NCI-H2171 (cell line): ENCODE measurements around the gene GRAP.
"Not testable (repeated sequence)": the region's sequence is repeated elsewhere in the genome, so short reads cannot be mapped to it uniquely, and the experiment has no call there.

Experiments used
- DNase-seq: peaks from one replicate; lab custom pipeline; 2025; lab: John Stamatoyannopoulos, UW

Gene GRAP

DNA sequence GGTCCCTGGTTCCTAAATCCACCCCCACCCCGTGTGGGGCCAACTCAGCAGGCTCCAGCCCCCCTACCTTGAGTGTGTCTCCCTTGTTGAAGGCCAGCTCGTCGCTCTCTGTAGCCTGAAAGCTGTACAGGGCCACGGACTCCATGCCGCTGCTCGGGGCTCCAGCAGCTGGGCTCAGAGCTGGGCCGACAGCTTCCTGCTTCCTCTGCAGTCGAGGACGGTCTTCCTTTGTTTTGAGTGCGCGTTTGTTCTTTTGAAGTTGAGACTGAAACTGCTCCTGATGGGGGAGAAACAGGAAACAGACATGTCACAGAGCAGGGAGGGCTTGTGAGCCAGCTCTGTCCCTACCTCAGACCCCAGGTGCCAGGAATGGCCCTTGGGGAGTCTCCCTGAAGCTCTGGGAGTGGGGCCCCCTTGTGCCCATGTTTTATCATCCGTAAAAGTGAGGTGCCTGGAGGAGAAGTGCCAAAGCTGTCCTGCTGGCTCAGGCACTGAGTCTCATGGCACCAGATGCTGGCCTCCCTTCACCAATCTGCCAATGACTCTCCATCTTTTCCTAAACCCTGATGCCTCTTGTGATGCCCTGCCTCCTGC, at the start of gene GRAP:
Gene GRAP (minus strand): TSS at position 176 of the 594 bp plus-strand sequence. CDS start 31 bp downstream, at position 145.
- DNase-seq = not testable (repeated sequence)

DNA sequence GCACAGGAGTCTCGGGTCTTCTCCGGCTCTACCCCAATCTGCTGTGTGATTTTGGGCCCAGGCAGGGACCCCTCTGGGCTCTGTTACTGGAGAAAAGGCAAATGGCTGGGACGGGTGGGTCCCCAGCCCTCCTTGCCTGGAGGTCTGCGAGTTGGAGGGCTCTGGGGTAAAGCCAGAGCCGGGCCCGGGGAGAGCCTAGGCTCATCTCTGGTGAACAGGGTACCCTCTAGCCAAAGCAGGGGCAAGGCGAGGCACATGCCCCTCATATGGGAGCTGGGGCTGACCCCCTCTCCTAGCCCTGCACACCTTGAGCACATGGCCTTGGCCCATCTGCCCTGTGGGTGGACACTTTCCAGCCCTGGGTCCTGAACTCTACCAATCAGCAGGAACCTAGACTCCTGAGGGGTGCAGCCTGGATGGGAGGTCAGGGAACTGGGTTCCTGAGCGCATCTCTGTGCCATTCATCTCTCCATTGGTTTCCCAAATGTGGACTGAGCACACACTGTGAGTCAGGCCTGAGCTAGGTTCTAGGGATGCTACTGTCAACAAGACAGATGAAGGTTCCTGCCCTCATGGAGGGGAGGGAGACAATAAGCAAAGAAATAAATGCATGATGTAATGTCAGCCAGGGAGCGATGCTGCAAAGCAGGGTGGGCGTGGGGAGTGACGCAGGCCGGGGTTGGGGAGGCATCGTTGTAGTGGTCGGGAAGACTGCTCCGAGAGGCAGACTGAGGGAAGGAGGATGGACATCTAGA, 47.1 kb upstream of the GRAP start:
- not testable (repeated sequence) for DNase-seq

DNA sequence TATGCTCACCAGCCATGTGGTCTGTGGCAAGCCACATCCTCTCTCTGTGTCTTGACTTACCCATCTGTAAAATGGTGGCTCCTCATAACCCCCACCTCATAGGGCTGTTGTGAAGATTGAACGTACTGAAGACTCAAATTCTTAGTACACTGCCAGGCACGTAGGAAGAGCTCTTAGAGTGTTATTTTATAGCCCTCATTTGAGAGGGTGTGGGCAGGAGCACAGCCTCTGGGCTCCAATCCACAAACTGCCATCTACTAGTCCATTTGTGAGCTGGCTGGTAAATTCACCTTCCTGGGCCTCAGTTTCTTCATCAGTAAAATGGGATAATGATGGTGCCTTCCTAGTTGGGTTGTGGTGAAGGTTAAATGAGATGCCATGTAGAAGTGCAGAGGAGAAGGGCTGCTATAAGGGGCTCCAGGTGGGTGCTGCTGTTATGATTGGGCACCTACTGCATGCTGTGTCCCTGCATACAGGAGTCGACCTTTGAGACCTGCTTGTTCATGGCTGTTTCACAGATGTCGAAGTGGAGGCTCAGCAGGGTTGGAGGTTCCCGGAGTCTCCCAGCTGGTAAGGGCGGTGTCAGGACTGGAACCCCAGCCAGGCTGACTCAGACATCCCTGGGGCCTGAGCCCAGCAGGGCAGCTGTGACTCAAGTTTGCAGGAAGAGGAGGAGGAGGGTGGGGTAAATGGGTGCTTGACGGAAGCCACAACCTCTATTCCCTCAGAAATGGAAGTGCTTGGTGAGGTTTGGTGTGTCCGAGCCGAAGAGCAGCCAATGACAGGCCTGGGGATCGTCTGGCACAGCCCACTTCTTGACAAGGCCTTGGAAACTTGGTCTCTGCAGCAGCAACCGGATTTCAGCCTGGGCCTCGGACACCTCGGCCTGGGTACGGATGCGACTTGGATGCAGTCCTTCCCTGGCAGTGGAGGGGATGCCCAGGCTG, 46.3 kb upstream of the GRAP start:
- DNase-seq = not testable (repeated sequence)

DNA sequence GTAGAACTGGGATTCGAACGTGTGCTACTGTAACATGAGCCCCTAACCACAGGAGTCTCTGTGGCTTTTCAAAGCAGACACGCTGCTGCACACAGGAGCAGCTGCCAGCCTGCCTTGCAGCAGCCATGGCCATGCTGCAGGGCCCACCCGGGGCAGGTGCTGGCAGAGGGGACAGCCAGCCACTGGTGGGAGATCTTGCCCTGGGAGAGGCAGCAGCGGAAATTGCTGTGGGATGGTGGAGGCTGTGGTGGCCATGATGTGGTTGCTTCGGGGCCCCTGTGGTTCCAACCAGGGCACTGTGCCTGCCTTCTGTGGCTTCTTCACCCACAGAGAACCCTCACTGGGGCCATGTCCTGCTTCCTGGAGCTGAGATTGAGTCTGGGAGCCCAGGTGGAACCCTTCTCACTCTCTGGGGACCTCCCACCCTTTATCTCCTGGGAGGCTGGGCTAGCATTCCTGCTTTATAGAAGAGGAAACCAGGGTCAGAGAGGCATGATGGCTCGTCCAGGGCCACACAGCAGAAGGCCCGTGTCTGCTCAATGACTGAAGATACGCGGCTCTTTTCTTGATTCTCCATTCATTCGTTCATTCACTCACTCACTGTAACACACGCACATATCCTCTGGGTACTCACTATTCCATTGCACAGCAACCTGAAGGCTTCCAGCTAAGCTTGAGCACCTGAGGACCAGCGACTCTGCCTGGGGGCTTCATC, 43.5 kb upstream of the GRAP start:
- not testable (repeated sequence) for DNase-seq

DNA sequence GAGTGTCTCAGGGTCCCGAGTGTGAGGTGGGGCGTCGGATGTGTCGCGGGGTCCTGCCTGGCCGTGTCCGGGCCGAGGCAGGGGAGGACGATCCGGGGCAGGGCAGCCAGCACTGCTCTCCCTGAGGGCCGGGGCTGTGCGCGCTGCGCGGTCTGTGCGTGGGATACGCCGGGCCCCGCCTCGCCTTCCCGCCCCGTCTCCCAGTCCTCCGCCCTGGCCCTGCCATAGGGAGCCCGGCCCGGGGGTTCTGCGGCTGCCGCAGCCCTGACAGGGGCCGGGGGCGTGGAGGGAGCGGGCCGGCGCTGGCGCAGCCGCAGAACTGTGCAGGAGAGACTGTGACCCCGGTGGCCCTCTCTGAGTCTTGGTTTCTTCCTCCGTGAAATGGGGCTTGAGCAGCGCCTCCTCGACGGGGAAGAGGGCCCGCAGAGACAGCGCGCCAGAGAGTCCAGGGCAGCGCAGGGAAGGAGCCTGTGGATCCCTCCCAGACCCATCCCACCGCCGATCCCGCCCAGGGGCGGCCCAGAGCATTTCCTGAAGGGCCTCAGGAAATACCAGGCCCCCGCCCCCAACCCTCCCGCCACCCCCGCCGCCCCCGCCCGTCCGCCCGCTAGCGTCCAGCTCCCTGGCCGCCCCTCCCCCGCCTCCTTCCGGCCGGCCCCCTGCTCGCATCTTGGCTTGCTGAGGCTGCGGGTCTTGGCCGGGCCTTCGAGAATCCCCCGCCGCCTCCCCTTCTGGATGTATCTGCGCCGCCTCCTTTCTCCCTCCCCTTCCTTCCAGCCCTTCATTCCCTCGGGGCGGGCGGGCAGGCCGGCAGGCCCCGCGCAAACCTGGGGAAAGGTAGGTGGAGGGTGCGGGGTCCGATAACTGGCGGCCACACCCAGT, 42.3 kb upstream of the GRAP start:
- DNase-seq = not testable (repeated sequence)

DNA sequence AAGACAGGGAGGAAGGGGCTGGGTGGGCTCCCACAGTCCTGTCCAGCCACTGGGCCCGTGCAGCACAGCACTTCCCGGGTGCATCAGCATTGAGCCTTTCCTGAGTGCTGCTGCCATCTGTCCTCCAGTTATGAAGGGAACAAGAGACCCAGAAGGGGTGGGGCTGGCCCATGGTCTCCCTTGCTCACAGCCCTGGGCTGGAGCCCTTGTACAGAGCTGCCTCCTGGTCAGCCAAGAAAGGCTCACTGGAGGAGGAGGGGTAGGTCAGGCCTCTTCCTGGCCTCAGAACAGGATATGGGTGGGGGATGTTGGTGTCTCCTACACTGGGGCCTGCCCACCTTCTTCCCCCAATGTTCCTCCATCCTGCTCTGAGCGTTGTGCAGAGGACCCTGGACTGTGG, 30.6 kb upstream of the GRAP start:
- not testable (repeated sequence) for DNase-seq

DNA sequence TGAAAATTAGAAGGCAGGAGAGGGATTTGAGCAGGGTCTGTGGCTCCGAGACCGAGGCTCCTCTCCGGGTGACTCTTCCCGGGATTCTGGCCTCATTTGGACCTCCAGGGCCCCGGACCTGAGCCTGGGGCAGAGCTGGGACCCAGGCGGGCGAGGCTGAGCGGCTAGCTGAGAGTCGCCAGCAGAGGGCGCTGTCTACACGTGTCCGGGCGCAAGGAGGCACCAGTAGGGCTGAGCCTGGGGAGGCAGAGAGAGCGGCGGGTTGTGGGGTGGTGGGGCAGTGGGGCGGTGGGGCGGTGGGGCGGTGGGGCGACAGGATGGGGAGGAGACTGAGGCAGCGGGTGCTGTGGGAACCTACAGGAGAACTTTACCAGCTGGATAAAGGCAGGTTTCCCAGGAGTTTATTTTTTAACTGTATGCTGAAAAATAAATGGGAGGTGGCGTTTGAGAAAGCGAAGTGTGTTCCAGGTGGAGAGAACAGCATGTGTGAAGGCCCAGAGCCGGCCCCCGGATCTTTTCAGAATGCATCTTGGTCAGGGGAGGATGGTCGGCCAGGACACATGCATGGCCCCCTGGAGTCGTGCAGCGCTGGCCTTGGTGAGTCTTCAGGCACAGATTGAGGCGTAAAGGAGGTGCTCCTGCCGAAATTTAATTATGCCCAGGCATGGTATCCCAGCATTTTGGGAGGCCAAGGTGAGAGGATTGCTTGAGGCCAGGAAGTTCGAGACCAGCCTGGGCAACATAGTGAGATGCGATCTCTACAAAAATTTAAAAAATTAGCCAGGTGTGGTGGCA, 29.8 kb upstream of the GRAP start:
- not testable (repeated sequence) for DNase-seq

DNA sequence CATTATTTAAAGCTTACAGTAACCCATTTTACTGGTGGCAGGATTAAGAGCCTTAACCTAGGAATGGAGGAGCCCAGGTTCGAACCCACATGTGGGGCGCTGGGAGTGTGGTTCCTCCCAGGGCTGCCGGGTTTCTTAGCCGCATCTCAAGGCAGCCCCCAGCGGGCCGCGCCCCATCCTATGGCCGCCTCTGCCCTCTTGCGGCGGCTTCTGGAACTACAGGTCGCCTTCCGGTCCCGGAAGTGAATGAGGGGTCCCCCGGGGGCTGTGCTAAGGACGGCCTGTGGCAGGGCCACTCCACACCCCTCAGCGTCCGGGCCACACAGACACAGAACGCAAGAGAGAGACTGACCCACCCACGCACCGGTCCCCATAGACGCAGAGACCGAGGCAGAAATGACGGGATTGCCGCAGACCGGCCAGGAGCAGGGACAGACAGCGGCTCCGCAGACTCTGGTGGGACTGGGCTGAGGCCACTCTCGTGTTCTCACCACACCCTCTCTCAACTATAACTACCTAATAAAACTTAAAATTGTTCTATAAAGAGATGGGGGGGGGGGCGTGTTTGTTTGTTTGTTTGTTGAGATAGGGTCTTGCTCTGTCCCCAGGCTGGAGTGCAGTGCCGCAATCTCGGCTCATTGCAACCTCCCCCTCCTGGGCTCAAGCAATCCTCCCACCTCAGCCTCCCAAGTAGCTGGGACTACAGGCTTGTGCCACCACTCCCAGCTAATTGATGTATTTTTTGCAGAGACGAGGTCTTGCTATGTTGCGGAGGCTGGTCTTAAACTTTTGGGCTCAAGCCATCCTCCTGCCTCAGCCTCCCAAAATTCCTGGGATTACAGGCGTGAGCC, 23.8 kb upstream of the GRAP start:
- not testable (repeated sequence) for DNase-seq

DNA sequence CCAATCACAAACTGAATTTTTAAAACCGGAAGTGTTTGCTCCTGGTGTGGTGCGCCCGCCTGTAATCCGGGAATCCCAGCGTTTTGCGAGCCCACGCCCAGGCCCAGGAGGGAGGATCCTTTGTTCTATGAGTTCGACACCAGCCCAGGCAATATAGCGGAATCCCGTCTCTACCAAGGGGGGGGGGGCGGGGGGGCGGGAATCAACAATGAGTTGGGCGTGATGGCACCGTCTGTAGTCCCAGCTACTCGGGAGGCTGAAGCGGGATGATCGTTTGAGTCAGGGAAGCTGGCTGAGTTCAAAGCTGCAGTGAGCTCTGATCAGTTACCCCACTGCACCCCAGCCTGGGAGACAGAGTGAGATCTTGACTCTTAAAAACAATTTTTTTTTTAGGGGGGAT, 17.6 kb upstream of the GRAP start:
- not testable (repeated sequence) for DNase-seq

DNA sequence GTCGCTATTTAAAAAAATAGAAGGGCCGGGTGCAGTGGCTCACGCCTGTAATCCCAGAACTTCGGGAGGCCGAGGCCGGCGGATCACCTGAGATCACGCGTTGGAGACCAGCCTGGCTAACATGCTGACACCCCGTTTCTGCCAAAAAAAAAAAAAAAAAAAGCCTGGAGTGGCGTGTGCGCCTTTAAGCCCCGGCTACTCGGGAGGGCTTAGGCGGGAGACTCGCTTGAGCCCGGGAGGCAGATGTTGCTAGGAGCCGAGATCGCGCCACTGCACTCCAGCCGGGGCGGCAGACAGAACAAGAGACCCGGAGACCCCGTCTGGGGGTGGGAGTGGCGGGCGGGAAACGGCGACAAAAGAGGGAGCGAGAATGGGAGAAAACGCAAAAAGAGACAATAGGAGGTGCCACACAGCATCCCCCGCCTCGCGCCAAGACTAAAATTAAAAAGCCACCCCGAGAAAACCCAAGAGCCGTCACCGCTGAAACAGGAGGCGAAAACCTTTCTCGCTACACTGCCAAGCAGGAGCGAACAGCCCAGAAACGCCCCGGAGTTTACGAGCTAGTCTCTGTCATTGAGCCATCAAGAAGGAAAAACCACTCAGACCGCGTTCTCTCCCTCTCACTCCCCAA, 16.7 kb upstream of the GRAP start:
- DNase-seq = not testable (repeated sequence)

DNA sequence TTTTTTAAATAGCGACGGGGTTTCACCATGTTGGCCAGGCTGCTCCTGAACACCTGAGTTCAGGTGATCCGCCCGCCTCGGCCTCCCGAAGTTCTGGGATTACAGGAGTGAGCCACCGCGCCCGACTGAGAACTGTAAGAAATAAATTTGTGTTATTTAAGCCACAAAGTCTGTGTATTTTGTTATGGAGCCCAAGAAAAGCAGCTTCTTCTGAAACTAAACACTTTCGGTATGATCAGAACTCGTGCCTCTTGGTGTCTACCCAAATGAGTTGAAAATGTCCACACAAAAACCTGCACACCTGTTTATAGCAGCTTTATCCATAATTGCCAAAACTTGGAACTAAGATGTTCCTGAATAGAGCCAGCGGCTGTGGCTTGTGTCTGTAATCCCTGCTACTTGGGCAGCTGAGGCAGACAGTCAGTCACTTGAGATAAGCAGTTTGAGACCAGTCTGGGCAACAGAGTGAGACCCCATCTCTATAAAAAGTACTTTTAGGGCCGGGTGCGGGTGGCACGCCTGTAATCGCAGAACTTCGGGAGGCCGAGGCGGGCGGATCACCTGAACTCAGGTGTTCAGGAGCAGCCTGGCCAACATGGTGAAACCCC, 16.1 kb upstream of the GRAP start:
- not testable (repeated sequence) for DNase-seq

DNA sequence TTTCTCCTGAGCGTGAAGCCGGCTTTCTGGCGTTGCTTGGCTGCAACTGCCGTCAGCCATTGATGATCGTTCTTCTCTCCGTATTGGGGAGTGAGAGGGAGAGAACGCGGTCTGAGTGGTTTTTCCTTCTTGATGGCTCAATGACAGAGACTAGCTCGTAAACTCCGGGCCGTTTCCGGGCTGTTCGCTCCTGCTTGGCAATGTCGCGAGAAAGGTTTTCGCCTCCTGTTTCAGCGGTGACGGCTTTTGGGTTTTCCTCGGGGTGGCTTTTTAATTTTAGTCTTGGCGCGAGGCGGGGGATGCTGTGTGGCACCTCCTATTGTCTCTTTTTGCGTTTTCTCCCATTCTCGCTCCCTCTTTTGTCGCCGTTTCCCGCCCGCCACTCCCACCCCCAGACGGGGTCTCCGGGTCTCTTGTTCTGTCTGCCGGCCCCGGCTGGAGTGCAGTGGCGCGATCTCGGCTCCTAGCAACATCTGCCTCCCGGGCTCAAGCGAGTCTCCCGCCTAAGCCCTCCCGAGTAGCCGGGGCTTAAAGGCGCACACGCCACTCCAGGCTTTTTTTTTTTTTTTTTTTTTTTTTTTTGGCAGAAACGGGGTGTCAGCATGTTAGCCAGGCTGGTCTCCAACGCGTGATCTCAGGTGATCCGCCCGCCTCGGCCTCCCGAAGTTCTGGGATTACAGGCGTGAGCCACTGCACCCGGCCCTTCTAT, 15.4 kb upstream of the GRAP start:
- DNase-seq = not testable (repeated sequence)

DNA sequence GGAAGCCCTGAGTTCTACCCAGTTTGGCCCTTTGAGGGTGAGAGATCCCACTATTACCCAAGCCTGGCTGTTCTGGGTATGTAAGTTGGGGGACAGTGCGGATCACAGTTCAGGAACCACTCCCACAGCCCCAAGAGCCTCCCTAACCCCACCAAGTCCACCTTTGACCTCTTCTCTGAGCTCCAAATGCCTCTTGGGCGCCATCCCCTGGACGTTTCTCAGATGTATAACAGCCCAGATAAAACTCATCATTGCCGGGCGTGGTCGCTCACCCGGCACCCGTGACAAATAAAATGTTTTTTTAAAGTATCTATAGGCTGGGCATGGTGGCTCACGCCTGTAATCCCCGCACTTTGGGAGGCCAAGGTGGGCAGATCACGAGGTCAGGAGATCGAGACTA, 8.7 kb upstream of the GRAP start:
- DNase-seq = not testable (repeated sequence)

DNA sequence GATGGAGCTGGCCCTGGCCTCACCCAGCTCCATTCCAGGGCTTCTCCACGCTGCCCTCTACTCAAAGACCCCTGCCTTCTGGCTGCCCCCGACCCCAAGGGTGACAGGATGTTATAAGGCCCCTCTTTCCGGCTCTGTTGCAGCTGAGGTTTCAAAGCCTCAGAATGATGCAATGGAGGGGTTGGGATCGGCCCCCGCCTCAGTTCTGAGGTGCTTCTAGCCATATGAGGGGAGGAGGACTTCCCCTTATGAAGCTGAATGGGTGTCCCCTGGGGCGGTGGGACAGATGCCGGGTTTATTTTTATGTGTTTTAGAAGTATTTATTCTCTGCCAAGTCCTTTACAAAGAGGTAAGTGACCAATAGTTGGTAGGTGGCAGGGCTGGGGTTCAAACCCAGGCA, 2.1 kb upstream of the GRAP start:
- not testable (repeated sequence) for DNase-seq

DNA sequence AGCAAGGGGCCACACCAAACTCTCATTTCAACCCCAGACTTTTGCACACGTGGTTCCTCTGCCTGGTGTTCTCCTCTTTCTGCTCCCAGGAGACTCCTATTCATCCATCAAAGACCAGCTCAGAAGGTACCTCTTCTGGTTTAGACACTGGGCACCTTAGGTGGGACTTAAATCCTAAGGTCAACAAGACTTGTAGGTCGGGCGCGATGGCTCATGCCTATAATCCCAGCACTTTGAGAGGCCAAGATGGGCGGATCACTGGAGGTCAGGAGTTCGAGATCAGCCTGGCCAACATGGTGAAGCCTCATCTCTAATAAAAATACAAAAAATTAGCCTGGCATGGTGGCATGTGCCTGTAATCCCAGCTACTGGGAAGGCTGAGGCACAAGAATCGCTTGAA, 753 bp upstream of the GRAP start:
- DNase-seq = not testable (repeated sequence)

DNA sequence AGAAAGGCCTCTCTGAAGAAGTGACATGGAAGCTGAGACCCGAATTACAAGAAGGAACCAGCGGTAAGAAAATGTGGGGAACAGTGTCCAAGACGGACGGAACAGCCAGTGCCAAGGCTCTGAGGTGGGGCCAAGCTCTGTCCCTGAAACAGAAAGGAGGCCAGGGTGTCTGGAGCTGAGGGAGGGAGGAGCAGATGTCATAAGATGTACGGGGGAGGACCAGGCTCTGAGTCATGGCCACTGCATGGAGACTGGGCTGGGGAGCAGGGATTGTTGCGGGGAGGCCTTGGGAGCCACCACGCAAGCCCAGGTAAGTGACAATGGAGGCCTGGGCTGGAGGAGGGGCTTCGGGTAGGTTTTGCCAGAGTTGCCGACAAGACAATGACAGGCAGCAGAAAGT, 2.1 kb downstream of the GRAP start:
- DNase-seq = not testable (repeated sequence)

DNA sequence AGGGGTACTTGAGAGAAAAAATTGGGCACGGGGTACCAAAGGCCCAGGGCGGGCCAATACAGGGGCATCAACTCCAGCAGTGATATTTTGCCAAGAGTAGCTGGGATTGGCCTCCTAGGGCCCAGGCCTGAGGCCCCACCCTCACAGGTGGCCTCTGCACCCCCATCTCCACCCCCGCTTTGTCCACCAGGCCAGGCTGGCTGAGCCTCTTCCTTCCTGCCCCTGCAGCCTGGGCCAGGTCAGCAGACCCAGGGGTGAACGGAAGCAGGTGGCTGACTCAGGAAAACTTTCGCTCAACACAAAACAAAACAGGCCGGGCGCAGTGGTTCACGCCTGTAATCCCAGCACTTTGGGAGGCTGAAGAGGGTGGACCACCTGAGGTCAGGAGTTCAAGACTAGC, 3.7 kb downstream of the GRAP start:
- DNase-seq = not testable (repeated sequence)
